ENCODE measurements around the gene NFKB1. TPM values are rescaled to one million over a fixed set of nuclear protein-coding genes. Genes with fewer than 3 reads are reported as not detected.

Gene NFKB1
- total RNA-seq, 1 donor from 2014 or later, result 43.9 TPM

- no peak for DNase-seq (ENCODE audit: extremely low read depth, low read depth, low spot score)
These were observed 26.6 kb downstream of the NFKB1 start for GRCh38 chr4:102527695-102528283.

GRCh38 chr4:102529977-102530376 is 28.8 kb downstream of the NFKB1 start:
- DNase-seq (ENCODE audit: extremely low read depth, low read depth, low spot score), result no peak

GRCh38 chr4:102530986-102531385 is 29.8 kb downstream of the NFKB1 start:
- no peak for DNase-seq (ENCODE audit: extremely low read depth, low read depth, low spot score)

- no peak for DNase-seq (ENCODE audit: extremely low read depth, low read depth, low spot score)
These were observed 30.3 kb downstream of the NFKB1 start for GRCh38 chr4:102531462-102531861.

GRCh38 chr4:102533348-102533747 is 32.2 kb downstream of the NFKB1 start:
- DNase-seq (ENCODE audit: extremely low read depth, low read depth, low spot score), result no peak

GRCh38 chr4:102533904-102534303 is 32.7 kb downstream of the NFKB1 start:
- no peak for DNase-seq (ENCODE audit: extremely low read depth, low read depth, low spot score)

GRCh38 chr4:102534845-102535244 is 33.7 kb downstream of the NFKB1 start:
- no peak for DNase-seq (ENCODE audit: extremely low read depth, low read depth, low spot score)

- no peak for DNase-seq (ENCODE audit: extremely low read depth, low read depth, low spot score)
These were observed 34.4 kb downstream of the NFKB1 start for GRCh38 chr4:102535398-102536082.

- DNase-seq (ENCODE audit: extremely low read depth, low read depth, low spot score), result no peak
These were observed 35.6 kb downstream of the NFKB1 start for GRCh38 chr4:102536768-102537167.

- no peak for DNase-seq (ENCODE audit: extremely low read depth, low read depth, low spot score)
These were observed 36.1 kb downstream of the NFKB1 start for GRCh38 chr4:102537269-102537668.

GRCh38 chr4:102541697-102542096 is 40.5 kb downstream of the NFKB1 start:
- no peak for DNase-seq (ENCODE audit: extremely low read depth, low read depth, low spot score)

- no peak for DNase-seq (ENCODE audit: extremely low read depth, low read depth, low spot score)
These were observed 42.1 kb downstream of the NFKB1 start for GRCh38 chr4:102543030-102543928.

GRCh38 chr4:102546635-102547034 is 45.5 kb downstream of the NFKB1 start:
- DNase-seq (ENCODE audit: extremely low read depth, low read depth, low spot score), result no peak

- DNase-seq (ENCODE audit: extremely low read depth, low read depth, low spot score), result no peak
These were observed 46.8 kb downstream of the NFKB1 start for GRCh38 chr4:102547973-102548372.

- no peak for DNase-seq (ENCODE audit: extremely low read depth, low read depth, low spot score)
These were observed 50.9 kb downstream of the NFKB1 start for GRCh38 chr4:102551958-102552565.

GRCh38 chr4:102552781-102553180 is 51.6 kb downstream of the NFKB1 start:
- peak; percentile 36 for DNase-seq (ENCODE audit: extremely low read depth, low read depth, low spot score)

- DNase-seq (ENCODE audit: extremely low read depth, low read depth, low spot score), result no peak
These were observed 52.8 kb downstream of the NFKB1 start for GRCh38 chr4:102553982-102554381.

- no peak for DNase-seq (ENCODE audit: extremely low read depth, low read depth, low spot score)
These were observed 53.3 kb downstream of the NFKB1 start for GRCh38 chr4:102554482-102554881.

- no peak for DNase-seq (ENCODE audit: extremely low read depth, low read depth, low spot score)
These were observed 53.8 kb downstream of the NFKB1 start for GRCh38 chr4:102554992-102555391.

GRCh38 chr4:102557636-102558035 is 56.5 kb downstream of the NFKB1 start:
- DNase-seq (ENCODE audit: extremely low read depth, low read depth, low spot score), result no peak

- DNase-seq (ENCODE audit: extremely low read depth, low read depth, low spot score), result no peak
These were observed 59.0 kb downstream of the NFKB1 start for GRCh38 chr4:102560115-102560514.

All from glomerular endothelial cell (primary cell).